Brain microvascular endothelial cell (primary cell): ENCODE data around the gene COL23A1.

Source experiments
- DNase-seq: peaks from one replicate; pipeline ENCODE4 v3.0.0-alpha.2; 2020
- H3K27ac ChIP-seq: fragments of 250-450 bp; sonication (Bioruptor Pico); 2 replicates; pipeline ENCODE4 v1.5.1; 2020; ENCODE audit warnings: mild to moderate bottlenecking, moderate library complexity
- H3K27me3 ChIP-seq: fragments of 250-450 bp; sonication (Bioruptor Pico); replicated peaks from 2 replicates; pipeline ENCODE4 v1.5.1; 2020; ENCODE audit warnings: mild to moderate bottlenecking
- H3K36me3 ChIP-seq: fragments of 250-450 bp; sonication (Bioruptor Pico); replicated peaks from 2 replicates; pipeline ENCODE4 v1.5.1; 2020; ENCODE audit warnings: mild to moderate bottlenecking
- H3K4me3 ChIP-seq: 2 replicates; pipeline ENCODE4 v1.5.1; 2011; ENCODE audit warnings: low read depth, mild to moderate bottlenecking, control low read depth, low read length, moderate library complexity
- in situ Hi-C: cut with HindIII; loops from 2 replicates; pipeline ENCODE4 v1.10.0; 2017; ENCODE audit warnings: low sequenced_read_pairs, low pct_ligation_motif_present
- TF ChIP-seq, protein P1 (sequence below): IDR thresholded peaks from 2 replicates; pipeline ENCODE4 v1.5.1; 2011; ENCODE audit warnings: low read depth, mild to moderate bottlenecking, moderate library complexity, low read length, control low read depth, inconsistent platforms; ENCODE audit errors: missing control alignments

The COL23A1 gene

DNA sequence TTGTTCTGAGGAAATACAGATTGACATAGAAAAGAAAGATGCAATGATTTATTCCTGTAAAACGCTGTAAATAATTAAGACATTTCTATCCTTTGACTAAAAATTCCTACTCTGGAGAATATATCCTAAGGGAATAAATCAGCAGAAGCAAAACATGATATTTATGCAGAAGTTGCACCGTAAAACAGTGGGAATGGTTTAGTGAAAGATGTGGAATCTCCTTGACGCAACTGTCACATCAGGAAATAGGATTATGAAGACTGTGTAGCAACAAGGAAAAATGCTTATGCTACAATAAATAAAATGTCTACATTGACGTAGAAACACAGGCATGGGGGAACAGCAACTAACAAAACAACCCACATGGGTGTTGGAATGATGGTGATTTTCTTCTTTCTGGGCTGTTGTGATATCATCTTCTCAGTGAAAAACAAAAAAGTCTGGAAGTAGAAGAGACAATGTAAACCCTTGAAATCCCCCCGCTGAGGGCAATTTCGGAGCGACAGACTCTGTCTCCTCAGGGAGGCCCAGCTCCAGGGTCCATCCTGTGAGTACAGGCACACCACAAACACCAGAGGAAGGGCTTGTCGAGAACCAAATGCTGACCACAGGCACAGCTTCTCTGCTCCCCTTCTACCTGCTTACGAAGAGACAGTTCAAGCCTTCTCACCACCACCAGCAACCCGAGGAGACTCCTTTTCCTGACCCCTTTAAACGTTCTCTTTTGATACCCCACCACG is 25.2 kb downstream of the COL23A1 start:
- in situ Hi-C loops, result no loop called here
- TF ChIP-seq, protein P1, sequence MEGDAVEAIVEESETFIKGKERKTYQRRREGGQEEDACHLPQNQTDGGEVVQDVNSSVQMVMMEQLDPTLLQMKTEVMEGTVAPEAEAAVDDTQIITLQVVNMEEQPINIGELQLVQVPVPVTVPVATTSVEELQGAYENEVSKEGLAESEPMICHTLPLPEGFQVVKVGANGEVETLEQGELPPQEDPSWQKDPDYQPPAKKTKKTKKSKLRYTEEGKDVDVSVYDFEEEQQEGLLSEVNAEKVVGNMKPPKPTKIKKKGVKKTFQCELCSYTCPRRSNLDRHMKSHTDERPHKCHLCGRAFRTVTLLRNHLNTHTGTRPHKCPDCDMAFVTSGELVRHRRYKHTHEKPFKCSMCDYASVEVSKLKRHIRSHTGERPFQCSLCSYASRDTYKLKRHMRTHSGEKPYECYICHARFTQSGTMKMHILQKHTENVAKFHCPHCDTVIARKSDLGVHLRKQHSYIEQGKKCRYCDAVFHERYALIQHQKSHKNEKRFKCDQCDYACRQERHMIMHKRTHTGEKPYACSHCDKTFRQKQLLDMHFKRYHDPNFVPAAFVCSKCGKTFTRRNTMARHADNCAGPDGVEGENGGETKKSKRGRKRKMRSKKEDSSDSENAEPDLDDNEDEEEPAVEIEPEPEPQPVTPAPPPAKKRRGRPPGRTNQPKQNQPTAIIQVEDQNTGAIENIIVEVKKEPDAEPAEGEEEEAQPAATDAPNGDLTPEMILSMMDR, result no peak

DNA sequence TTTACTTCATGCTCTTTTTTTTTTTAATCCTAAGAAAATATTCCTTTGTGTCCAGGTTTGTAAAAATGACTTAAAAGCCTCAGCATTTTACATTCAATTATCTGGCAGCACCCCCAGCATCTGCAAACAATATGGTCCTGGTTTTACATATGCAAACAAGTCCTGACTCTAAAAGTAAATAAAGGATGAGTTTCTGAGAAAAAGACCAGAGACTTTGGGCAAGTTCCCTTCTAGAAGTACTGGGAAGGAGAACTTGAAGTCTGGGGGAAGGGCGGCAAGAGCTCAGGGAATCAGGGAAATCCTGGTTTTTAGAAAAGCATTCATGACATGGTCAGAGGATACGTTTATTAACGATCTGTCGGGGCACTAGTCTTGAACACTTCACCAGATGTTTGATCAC is 25.8 kb downstream of the COL23A1 start:
- no peaks in the 10 kb centered on the region for H3K36me3 ChIP-seq
- TF ChIP-seq, protein P1, result no peak
- in situ Hi-C loops, result no loop called here
- H3K27me3 ChIP-seq, result no peaks in the 10 kb centered on the region
- H3K4me3 ChIP-seq, result no peak overlapping the region
- no peak for DNase-seq
- no peak overlapping the region for H3K27ac ChIP-seq

More for the DNA sequence above, 25.2 kb downstream of the COL23A1 start:
- H3K4me3 ChIP-seq, result no peak overlapping the region
- H3K27me3 ChIP-seq, result no peaks in the 10 kb centered on the region
- no peak overlapping the region for H3K27ac ChIP-seq
- DNase-seq, result no peak
- no peaks in the 10 kb centered on the region for H3K36me3 ChIP-seq

DNA sequence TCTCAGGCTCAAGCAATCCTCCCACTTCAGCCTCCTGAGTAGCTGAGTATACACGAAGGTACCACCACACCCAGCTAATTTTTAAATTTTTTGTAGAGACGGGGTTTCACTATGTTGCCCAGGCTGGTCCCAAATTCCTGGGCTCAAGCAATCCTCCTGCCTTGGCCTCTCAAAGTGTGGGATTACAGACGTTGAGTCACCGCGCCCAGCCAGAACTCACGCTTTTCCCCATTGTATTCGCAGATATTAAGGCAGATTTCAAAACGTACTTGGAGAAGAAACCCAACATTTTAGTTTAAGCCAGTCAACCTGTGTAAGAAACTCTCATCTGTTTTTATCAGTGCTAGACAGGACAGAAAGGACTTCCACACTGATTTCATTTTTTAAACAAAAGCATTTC is 26.6 kb downstream of the COL23A1 start:
- Histone ChIP-seq H3K4me3 (no peak overlapping the region), H3K27ac (no peak overlapping the region), H3K27me3 (no peaks in the 10 kb centered on the region), H3K36me3 (no peaks in the 10 kb centered on the region)
- in situ Hi-C loops, result no loop called here
- TF ChIP-seq, protein P1, result no peak
- DNase-seq, result no peak

DNA sequence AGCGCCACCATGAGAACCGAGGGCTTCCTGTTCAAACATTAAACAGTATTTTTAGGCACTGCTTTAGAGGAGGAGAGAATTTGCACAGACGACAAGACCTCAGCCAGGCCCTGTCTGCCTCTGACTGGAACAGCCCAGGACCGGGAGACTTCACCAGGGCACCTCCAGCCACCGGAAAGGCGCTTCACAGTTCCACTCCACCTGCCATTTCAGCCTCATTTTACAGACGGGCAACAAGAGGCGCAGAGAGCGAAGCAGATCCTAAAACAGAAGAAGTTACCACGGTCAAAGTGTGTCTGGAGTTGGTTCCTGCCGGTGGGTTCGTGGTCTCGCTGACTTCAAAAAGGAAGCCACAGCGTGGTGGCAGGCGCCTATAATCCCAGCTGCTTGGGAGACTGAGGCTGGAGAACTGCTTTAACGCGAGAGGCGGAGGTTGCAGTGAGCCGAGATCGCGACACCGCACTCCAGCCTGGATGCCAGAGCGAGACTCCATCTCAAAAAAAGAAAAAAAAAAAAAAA is 28.4 kb downstream of the COL23A1 start:
- no peak for DNase-seq
- TF ChIP-seq, protein P1, result no peak
- Histone ChIP-seq H3K4me3 (no peak overlapping the region), H3K27ac (no peak overlapping the region), H3K27me3 (no peaks in the 10 kb centered on the region), H3K36me3 (no peaks in the 10 kb centered on the region)
- in situ Hi-C loops, result no loop called here

DNA sequence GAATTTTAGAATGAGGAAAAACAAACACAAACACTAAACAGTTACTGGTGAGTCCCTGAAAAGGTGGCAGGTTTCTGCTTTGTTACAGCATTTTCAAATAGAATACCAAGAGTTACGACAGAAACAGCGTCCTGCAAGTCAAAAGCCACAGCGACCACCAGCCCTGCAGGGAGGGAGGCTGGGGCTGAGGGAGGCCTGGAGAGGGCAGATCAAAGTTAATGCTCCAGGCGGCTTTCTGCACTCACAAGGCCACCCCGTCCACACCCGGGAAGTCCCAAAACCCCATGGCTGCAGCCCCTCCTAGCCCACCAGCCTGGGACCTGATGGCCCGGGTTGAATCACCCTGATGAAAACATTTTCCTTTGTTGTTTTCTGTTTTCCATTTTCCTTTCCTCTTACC is 29.3 kb downstream of the COL23A1 start:
- no peaks in the 10 kb centered on the region for H3K36me3 ChIP-seq
- no peak overlapping the region for H3K4me3 ChIP-seq
- DNase-seq, result no peak
- H3K27ac ChIP-seq, result no peak overlapping the region
- in situ Hi-C loops, result no loop called here
- H3K27me3 ChIP-seq, result no peaks in the 10 kb centered on the region
- TF ChIP-seq, protein P1, result no peak

DNA sequence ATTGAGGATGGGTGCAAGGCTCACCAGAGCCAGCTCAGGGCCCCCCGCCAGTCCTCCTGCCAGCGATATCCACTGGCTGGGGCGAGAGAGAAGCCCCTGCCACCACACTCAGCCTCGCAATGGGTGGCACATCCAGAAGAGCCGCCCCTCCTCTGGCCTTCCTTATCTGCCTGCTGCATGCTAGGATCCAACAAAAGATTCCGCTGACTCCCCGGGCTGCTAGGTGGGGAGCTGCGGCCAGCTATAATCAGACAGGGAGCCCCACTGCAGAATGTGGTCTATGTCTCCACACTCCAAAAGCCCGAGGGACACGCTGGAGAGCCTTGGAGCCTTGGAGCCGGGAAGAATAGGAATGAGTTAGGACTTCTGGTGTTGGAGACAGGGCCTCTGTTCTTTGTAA is 32.8 kb downstream of the COL23A1 start:
- in situ Hi-C loops, result no loop called here
- Histone ChIP-seq H3K36me3 (no peaks in the 10 kb centered on the region), H3K27me3 (no peaks in the 10 kb centered on the region), H3K27ac (no peak overlapping the region), H3K4me3 (no peak overlapping the region)
- DNase-seq, result no peak
- TF ChIP-seq, protein P1, result no peak
